Renal cortical epithelial cell (primary cell): Measurements from ENCODE around the gene ATP2A3. TPM values are rescaled to one million over a fixed set of nuclear protein-coding genes. Genes with fewer than 3 reads are reported as not detected.

ENCODE experiments used
- DNase-seq: peaks from one replicate; pipeline ENCODE4 v3.0.0-alpha.2; 2011; ENCODE audit warnings: low read depth
- total RNA-seq: library from RNA; depleted of rRNA; stranded (reverse); fragments of >200 nt; gene quantifications from 2 replicates; pipeline ENCODE4 v1.2.3, GENCODE V29; 2014

The ATP2A3 gene
- total RNA-seq, 1 donor from 2014 or later: 0.30 TPM

DNA sequence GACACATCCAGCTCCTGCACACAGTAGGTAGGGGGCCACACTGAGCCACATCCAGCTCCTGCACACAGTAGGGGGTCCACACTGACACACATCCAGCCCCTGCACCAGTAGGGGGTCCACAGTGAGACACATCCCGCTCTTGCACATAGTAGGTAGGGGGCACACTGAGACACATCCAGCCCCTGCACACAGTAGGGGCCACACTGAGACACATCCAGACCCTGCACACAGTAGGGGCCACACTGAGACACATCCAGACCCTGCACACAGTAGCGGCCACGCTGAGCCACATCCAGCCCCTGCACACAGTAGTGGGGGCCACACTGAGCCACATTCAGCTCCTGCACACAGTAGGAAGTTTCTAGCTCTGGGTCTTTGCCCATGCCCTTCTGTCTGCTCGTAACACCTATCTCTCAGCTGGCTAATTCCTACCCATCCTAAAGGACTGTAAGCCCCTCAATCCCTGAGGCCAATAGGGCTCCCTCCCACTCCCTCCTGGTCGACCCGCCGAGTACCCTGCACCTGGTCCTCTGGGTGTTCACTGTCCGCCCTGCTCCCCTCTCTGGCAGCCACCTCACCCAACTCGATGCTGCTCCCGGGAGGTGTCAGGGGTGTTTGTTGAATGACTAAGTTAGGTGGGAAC lies 9.4 kb upstream of the ATP2A3 start:
- no peak for DNase-seq

DNA sequence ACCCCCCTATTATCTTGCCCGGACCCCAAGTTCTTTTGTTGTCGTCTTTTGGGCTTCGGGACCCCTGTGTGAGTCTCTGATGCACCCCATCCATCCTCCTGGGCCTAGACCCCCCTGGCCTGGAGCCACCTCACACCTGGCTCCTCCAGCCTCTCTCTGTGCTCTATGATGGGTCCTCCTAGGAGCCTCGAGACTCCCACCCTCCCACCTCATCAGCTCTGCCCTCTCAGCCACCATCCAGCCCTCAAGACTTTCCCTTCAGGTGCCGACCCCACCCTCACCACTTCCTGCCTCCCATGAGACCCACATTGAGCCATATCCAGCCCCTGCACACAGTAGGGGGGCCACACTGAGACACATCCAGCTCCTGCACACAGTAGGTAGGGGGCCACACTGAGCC lies 8.7 kb upstream of the ATP2A3 start:
- no peak for DNase-seq

DNA sequence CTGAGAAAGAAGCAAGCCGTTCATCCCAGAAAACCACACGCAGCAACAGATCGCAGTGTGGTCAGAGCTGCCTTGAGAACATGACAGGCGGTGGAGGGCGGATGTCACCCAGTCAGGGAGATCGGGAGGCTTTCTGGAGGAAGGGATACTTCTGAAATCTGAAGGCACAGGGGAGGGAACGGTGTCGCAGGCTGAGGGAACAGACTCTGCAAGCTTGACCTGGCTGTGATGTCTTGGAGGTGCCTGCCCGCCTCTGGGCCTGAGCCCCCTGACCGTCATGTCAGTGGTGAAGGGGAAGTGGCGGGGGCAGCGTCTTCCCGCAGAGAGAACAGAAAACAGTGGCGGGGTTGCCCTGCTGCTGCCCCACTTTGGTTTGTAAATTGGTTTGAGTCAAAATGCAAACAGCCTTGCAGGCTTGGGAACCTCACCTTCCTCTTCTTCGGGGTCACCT lies 8.1 kb upstream of the ATP2A3 start:
- no peak for DNase-seq

DNA sequence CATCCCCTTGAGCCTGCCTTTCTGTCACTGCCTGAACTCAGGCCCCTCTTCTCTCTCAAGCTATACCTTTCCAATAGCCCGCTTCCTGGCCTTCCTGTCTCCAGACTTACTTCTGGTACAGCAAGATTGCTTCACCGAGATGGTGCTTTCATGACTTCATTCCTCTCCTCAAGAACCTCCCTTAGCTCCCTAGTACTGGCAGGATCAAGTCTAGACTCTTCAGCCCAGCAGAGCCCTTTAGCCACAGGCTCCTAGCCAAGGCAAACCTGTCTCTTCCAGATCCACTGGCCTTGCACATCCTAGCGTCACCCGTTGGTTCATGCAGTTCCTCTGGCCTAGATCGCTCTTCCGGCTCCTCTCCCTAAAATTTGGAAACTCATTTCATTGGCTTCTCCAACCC lies 6.4 kb upstream of the ATP2A3 start:
- no peak for DNase-seq

DNA sequence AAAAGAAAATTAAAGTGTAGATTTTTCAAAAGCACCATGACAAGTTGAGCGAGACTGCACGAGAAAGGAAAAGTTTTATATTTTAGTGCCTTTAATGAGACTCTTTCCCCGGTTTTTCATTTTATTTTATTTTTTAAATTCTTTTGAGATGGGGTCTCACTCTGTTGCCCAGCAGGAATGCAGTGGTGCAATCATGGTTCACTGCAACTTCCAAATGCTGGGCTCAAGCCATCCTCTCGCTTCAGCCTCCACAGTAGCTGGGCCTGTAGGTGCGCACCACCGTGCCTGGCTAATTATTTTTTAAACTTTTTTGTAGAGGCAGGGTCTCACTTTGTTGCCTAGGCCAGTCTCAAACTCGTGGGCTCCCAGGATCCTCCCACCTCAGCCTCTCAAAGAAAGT lies 5.7 kb upstream of the ATP2A3 start:
- DNase-seq: no peak

DNA sequence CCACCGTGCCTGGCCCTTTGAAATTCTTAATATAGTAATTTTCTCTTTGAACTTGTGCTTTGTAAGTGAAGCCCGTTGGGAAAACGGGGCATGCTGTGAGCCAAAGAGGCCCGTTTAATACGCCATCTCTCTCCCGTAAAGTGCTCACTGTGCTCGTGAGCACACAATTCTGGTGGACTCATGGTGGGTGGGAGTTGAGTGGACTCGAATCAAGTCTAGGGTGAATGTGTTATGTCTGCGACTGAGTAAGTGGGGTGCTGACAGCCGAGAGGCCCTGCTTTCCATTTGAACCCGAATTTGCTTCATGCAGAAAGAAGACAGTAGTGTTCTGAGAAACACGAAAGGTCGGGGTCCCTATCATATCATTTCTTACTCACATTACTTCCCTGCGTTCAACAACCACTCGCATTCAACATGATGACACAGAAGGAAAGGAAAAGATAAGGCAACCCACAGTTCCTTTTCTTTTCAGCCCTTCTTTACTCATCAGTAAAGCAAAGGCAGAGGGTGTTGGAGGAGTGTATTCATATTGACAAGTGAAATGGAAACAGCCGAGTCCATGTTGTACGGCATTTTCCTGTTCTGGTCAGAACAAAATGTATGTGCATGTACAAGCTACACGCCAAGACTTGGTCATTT lies 4.8 kb upstream of the ATP2A3 start:
- DNase-seq: no peak

DNA sequence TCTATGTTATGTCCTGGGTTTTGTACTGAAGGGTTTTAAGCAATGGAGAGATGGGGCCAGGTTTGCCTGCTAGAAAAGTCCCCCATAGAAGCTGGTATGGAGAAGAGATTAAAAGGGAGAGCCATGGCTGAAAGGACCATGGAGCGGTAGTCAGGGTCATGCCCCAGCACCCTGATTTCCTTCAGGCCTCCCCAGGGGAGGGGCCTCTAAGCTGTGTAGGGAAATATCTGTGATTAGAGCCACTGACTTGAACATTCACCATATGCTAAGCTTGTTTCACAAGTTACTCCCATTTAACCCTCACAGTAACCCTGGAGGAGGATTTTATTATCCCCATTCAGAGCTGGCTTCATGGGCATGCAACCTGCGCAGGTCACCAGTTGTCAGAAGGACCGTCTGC lies 3.8 kb upstream of the ATP2A3 start:
- no peak for DNase-seq

DNA sequence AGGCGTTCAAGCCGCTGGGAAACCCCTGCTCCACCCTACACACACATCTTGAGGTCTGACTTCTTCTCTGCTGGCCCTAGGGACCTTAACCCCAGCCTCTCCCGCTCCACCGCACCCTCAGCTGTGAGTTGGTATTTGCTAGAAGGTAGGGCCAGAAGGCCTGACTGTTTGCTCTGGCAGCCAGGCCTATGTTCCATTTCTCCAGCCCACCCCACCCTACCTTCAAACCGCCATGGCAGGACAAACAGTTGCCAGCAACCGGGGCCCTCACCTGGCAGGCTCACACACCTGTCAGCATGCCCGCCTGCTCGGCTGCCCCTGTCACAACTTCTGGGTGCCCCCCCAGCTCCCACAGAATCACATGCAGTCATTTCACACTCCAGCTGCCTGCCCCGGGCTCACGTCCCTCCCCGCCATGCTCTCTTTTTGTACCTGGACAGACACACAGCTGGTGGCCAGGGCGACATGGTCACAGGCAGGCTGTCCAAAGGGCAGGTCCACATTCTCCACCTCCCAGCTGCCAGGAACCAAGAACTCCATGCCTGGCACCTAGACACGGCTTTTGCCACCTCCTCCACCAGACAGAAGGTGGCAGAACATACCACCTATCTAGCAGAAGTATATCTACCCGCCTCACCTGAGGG lies 2.6 kb upstream of the ATP2A3 start:
- no peak for DNase-seq

DNA sequence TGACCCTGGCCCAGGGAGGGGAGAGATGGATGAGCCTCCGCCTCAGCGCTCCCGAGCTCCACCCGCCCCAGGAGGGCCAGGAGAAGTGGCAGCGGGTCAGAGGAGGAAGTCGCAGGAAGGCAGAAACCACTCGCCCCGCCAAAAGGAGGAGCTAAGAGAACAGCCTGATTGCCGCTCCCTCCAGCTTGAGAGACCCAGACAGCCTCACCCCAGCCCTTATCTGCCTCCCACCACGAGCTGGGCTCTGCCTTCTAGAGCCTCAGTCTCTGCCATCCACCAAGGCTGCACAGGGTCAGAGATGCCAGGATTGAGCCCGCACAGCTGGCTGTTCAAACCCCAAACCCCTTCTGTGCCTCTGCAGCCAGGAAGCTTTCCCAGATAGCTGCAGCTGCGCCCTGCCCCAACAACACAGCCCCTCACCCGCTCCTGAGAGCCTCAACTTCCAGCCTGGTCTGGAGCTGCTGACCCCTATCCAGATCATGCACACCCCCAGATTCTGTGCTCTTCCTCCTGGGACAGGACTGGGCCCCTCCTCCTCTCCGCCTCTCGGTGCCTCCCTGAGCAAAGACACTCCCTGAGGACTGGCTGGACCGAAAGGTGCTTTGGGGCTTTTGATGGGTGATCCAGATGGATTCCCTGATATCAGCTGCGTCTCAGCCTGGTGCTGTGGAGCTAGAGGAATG lies 1.0 kb upstream of the ATP2A3 start:
- peak; percentile 9 for DNase-seq

DNA sequence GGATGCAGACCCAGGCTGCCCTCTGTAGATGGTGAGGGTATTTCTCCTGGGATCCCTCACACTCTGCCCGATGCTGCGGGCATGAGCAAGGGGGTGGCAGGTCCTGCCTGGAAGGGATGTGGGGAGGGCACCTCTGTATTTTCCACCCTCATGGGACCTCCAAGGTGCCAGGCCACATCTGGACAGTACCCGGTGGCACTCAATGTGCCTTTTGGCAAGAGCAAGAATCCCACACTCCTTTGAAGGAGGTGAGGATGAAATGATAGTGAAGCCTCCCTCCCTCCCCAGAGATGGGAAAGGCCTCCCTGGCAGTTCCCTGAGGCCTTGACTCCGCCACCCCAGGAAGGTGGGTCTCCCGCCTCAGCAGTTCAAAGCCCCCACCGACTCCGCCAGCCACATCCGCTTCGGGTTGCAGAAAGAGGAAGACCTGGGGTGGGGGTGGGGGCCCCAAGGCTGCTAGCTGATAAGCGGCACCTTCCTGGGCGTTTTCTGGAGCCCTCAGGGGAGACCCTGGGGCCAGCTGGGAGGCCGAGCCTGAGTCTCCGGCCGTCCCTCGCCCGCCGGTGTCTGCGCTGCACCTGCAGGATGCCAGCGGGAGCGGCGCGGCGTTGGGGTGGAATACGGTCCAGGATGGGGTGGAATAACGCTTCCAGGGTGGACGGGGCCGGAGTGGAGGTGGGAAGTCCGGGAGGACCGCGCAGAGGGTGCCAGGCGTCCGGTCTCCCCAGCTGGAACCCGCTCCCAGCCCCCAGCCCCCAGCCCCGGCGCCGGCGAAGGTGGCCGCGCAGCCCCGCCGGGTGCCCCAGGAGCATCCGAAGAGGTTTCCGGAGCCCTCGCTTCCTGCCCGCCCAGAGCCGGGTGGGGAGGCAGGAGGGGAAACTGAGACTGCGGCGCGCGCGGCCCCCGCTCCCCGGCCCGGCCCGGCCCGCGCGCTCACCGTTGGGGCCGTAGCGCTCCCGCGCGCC lies 718 bp downstream of the ATP2A3 start:
- no peak for DNase-seq

DNA sequence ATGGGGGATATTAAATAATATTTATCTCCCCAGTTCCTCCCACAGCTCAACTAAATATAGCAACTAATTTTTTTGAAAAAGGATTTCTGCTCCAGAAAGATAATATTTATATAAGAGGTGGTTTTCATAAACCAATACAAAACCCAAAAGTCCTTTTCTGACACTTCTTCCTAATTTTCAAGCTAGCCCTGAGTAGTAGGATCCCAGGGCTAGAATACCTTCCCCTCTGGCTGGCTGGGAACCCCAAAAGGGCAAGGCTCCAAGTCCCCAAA lies 1.3 kb downstream of the ATP2A3 start:
- DNase-seq: no peak

DNA sequence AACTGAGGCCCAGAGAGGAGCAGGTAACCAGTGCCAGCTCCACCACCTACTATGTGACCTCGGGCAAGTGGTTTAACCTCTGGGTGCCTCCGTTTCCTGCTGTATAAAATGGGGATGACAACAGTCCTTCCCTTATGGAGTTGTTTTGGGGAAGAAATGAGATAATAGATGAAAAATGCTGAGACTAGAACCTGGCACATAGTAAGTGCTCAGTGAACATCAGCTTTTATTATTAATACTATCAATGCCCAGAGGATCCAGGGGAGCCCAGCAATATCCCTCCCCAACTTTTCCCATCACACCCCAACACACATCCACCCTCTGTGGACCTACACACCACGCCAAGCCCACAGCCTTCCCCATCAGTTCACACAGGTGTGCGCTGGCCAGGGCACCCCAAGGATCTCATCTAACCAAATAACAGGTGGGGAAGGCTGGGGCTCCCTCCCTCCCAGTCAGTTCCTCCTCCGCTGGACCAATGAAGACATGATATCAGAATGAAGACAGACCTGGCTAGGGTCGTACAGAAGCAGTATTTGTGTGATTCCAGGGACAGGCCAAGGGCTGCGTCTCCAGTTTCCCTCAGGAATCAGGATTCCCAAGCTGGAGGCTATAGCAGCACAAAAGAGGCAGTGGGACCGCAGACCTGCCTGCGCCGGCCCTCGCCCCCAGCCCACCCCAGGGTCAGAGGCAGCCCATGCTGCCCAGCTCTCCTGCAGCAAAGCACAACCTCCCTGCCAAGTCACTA lies 1.8 kb downstream of the ATP2A3 start:
- no peak for DNase-seq

DNA sequence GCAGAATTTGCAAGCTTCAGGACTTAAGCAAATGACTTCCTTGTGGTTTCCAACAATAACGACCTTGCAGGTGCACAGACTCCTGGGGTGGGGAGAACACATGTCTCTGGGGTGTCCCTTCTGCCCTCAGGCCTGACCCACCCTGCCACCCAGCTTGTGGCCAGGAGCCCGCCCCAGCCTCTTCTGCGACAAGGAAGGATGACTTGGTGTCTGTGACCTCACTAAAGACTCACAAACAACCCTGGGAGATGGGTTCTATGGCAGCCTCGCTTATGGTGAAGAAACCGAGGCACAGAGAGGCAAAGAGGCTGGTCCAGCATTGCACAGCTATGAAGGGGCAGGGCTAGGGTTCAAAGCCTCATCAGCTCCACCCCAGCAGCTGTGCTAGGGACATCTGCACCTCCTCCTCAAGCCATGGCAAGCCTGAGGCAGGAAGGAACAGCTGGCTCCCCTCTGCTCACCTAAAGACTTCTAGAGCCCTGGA lies 2.6 kb downstream of the ATP2A3 start:
- no peak for DNase-seq

DNA sequence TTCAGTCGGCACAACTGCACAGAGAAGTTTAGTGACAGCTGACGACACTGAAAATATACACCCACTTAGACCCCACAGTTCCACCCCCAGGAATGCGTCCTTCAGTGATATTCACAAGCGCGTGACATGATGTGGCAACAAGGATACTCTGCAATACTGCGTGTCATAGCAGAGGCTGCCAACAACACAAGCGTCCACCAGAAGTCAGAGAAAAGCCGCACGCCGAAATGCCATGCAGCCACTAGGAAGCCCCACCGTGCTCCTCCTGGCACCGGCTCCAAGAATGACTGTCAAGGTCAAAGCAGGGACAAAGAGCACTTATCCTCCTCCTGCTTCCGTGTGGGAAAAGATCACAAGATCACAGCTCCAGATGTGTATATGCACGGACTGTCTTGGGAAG lies 3.5 kb downstream of the ATP2A3 start:
- no peak for DNase-seq

DNA sequence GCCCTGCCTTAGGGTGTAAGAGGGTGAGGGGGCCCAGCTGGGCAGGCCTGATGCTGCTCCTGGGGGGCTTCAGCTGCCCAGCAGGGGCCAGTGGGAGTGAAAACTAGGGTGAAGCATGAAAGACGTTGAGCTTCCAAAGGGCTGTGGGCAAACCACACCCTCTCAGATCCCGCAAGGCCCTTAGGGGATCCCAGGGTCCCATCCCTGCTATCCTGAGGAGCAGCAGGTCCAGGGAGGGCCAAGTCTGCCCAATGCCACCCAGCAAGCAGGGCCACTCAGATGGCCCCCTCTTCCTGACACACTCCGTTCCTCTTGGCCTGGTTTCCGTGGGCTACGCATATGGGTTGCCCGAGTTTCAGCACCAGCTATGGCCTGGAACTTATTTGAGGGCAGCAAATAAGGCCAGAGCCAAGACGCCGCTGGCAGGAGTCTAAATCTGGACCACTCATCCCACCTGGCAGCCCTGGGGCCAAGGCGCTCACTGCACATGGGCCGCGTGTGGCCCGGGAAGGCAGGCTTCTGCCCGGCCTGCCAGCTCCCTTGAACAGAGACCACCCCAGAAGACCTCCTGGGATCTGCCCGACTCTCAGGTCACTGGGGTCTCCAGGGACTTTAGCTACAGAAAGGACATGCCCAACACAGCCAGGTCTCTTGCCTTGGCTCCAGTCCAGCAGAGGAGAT lies 4.2 kb downstream of the ATP2A3 start:
- DNase-seq: no peak

DNA sequence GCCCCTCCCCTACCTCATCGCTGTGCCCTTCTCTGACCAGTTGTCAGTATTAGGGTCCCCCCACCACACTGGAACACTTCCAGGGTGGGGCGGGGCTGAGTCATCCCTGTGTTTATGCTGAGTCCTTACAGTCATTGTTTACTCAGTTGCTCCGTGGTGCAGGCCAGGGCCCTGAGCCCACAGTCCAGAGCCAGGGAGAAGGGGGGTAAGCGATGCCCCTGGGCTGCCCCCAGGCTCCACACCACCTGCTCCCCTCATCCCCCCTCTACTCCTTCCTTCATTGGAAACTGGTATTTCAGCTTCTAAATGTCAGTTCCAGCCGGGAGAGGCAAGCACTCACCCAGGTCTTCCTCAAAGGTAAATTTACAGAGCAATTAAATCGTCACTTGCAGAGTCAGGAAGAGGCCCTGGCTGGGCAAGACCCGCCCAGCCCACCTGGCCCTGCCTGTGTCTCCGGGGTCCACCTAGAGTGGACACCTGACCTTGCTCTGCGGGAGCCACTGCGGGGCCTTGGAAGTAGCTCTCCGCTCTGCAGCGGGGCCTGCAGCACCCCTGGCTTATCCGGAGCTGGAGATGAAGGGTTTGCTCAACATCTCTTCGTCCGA lies 4.8 kb downstream of the ATP2A3 start:
- DNase-seq: peak; percentile 7

DNA sequence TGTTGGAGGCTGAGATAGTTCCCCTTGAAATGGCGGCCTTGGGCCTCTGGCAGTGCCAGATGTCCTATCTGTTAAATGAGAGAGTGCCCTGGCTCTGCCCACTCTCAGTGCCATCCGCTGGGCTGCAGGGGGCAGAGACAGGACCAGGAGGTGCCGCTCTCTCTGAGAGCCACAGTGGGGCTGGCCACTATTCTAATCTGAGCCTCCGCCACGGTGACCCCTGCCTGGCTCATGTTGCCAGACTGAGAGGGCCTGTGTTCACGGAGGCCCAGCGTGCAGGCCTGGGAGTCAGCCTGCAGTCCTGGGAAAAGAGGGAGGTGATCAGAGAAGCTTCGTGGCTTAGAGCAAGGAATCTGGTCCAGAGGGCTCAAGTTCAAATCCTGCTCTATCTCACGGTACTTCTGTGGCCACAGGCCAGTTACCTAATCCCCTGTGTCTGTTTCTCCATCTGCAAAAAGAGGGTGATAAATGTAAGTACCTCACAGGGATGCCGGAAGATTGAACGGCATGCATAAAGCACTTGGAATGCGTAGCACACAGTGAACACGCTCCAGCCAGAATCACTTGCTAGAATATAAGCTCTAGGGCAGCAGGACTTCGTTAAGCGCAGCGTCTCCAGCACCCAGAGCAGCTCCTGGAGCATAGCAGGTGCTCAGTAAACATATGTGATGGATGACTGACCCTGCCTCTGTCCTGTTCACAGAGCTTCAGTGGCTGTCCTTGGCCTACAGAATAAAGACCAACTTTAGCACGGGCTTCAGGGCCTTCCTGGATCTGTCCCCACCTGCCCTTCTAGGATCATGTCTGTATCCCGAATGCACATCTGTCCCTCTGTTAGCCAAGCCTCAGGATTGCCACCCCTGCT lies 6.3 kb downstream of the ATP2A3 start:
- DNase-seq: no peak

DNA sequence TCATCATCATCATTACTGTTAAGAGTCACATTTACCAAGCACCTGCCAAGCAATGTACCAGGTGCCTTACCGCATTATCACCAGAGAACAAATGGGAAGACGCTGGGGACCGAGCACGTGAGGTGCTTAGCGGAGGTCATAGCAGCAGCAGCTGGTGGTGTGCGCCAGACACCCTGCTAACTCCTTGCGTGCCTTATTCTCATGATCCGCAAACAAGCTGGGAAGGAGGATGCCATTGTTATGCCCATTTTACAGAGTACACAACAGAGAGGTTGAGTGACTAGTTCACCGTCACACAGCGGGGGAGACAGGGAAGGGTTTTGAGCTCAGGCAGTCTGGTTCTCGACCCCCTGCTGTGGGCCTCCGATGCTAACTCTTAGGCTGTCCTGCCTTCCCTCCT lies 7.3 kb downstream of the ATP2A3 start:
- no peak for DNase-seq
